Placental pericyte (primary cell): ENCODE results near the gene NPHP1. TPM values are rescaled to one million over a fixed set of nuclear protein-coding genes. Genes with fewer than 3 reads are reported as not detected.

Experiments
- small RNA-seq: library from RNA; depleted of rRNA; stranded (forward); fragments of <200 nt; gene quantifications from one replicate; pipeline ENCODE3, GENCODE V24; 2012; ENCODE audit warnings: low replicate concordance
- total RNA-seq: library from RNA; depleted of rRNA; stranded (reverse); fragments of >200 nt; gene quantifications from 2 replicates; pipeline ENCODE4 v1.2.3, GENCODE V29; 2012

The NPHP1 gene
- 2.4 and 3.3 TPM in 2 replicates for total RNA-seq

GRCh38 chr2:110204408-110205385 is at the start of gene NPHP1:
TSS of gene NPHP1 (minus strand) at chr2:110205013. CDS start at chr2:110204968, 45 bp downstream.

GRCh38 chr2:110211938-110212858 is 7.4 kb upstream of the NPHP1 start, which contains the start of gene MTLN:
TSS of gene MTLN (minus strand) at chr2:110212547. CDS start at chr2:110212525, 22 bp downstream.

GRCh38 chr2:110115291-110116032 is 89.4 kb downstream of the NPHP1 start, which contains the start of gene MALL:
TSS of gene MALL (minus strand) at chr2:110115822. CDS start at chr2:110115792, 30 bp downstream.

Small RNA genes lying within 50 kb of the gene (small RNA-seq; reads per million reads assigned to genes)
- gene MIR4436B1, result not detected

Other genes with a start within 250 kb of the NPHP1 start
- gene MALL, start 89.2 kb downstream of the NPHP1 start, total RNA-seq, result 2.4 and 27.1 TPM in 2 replicates
- 24.5 and 28.8 TPM in 2 replicates for gene MTLN, start 7.5 kb upstream of the NPHP1 start, total RNA-seq